K562 (cell line): Measurements from ENCODE around the gene SPATA33. TPM values are rescaled to one million over a fixed set of nuclear protein-coding genes. Genes with fewer than 3 reads are reported as not detected.
A peak's percentile ranks its signal among the peaks of the same experiment; 100 is the strongest.

Source experiments
- ATAC-seq: fragments of 200-7000 bp; cut with Tn5 transposase; 3 replicates; pipeline ENCODE4 v1.9.1; 2020; ENCODE audit warnings: moderate library complexity
- BruUV-seq: library from RNA; stranded (reverse); fragments of 400-500 nt; replicated peaks from 2 replicates; lab custom pipeline; 2021; lab: Mats Ljungman, UMichigan
- CTCF ChIA-PET: fragments of 300-600 bp; formaldehyde crosslinking; extraction: SDS; loops from one replicate; lab custom pipeline; 2021; ENCODE audit warnings: low intra/inter-chr PET ratio; lab: Yijun Ruan, JAX
- POLR2A ChIA-PET: fragments of 300-600, 350-650 bp; sonication (Branson Sonifier 250); formaldehyde crosslinking; extraction: SDS; loops from one replicate; lab custom pipeline; 2021; ENCODE audit warnings: antibody characterized with exemption, inconsistent platforms; lab: Yijun Ruan, JAX
- DNase-seq, 4 experiments: peaks; one replicate each; pipeline versions ENCODE4 v3.0.0 to v3.0.0-alpha.2; 2011 to 2018; ENCODE audit warnings: low spot score in 3 of 4, mixed read lengths in 3 of 4; ENCODE audit errors: extremely low read depth in 1 of 4
- FAIRE-seq: peaks from 2 replicates; lab custom pipeline; 2011; peaks lifted over from hg19 to GRCh38; lab: Jason Lieb, UNC
- H2AFZ ChIP-seq: 2 replicates; pipeline ENCODE4 v1.6.0; 2011; ENCODE audit warnings: low read depth, low read length, control low read depth, inconsistent platforms
- H3K27ac ChIP-seq: fragments of 200-600 bp; 3 replicates; pipeline ENCODE4 v1.8.0; 2011; ENCODE audit warnings: low read depth, mild to moderate bottlenecking, control low read depth, inconsistent platforms, low read length, moderate library complexity, mixed read lengths; ENCODE audit errors: extremely low read depth
- H3K27me3 ChIP-seq, 2 experiments: fragments of 300-600 bp in 1 of 2; 2 replicates in 1 of 2; 3 replicates in 1 of 2; pipeline versions ENCODE4 v1.6.0 to v1.8.0; 2011; ENCODE audit warnings: inconsistent platforms in 2 of 2, low read length in 2 of 2, mild to moderate bottlenecking in 1 of 2, mixed read lengths in 1 of 2, moderate library complexity in 1 of 2; ENCODE audit not compliant: control insufficient read depth in 2 of 2, insufficient read depth in 2 of 2
- H3K36me3 ChIP-seq: fragments of 300-600 bp; 3 replicates; pipeline ENCODE4 v1.8.0; 2011; ENCODE audit warnings: mild to moderate bottlenecking, low read length, inconsistent platforms; ENCODE audit not compliant: control insufficient read depth, insufficient read depth
- H3K4me1 ChIP-seq, 2 experiments: fragments of 200-600 bp in 1 of 2; replicated peaks in 1 of 2; 2 replicates in 1 of 2; 3 replicates in 1 of 2; pipeline versions ENCODE4 v1.5.1 to v1.8.0; 2011; ENCODE audit warnings: inconsistent platforms in 2 of 2, low read length in 2 of 2, mild to moderate bottlenecking in 1 of 2, mixed read lengths in 1 of 2, moderate library complexity in 1 of 2; ENCODE audit not compliant: control insufficient read depth in 2 of 2, insufficient read depth in 2 of 2
- H3K4me2 ChIP-seq: 2 replicates; pipeline ENCODE4 v1.6.1; 2011; ENCODE audit warnings: low read length, control low read depth, inconsistent platforms, mixed read lengths; ENCODE audit not compliant: insufficient read depth
- H3K4me3 ChIP-seq: fragments of 200-600 bp; sonication (generic), shearing (Covaris generic); 2 replicates; pipeline ENCODE4 v1.5.1; 2016; ENCODE audit warnings: control low read depth, inconsistent platforms
- H3K79me2 ChIP-seq: fragments of 200-600 bp; 3 replicates; pipeline ENCODE4 v1.8.0; 2011; ENCODE audit warnings: low read length, inconsistent platforms; ENCODE audit not compliant: control insufficient read depth, insufficient read depth
- H3K9ac ChIP-seq, 2 experiments: 2 replicates each; pipeline versions ENCODE4 v1.6.0 to v1.6.1; 2011; ENCODE audit warnings: low read depth in 2 of 2, low read length in 2 of 2, control low read depth in 1 of 2, inconsistent platforms in 1 of 2, mild to moderate bottlenecking in 1 of 2, mixed read lengths in 1 of 2; ENCODE audit not compliant: insufficient read depth in 1 of 2
- H3K9me1 ChIP-seq: one replicate; pipeline ENCODE4 v1.6.0; 2011; ENCODE audit warnings: inconsistent platforms, mild to moderate bottlenecking, low read length, moderate library complexity; ENCODE audit not compliant: control insufficient read depth, insufficient read depth
- H3K9me3 ChIP-seq: replicated peaks from 2 replicates; pipeline ENCODE4 v1.5.1; 2011; ENCODE audit warnings: low read depth, low read length, inconsistent platforms; ENCODE audit not compliant: control insufficient read depth, insufficient read depth
- H4K20me1 ChIP-seq: replicated peaks from 2 replicates; pipeline ENCODE4 v1.6.1; 2011; ENCODE audit warnings: low read length, inconsistent platforms, mixed read lengths; ENCODE audit not compliant: control insufficient read depth, insufficient read depth
- KDM5B ChIP-seq: fragments of 200-600 bp; sonication (generic); IDR thresholded peaks from 2 replicates; pipeline ENCODE4 v1.6.1; 2012; ENCODE audit warnings: low read depth, mild to moderate bottlenecking, moderate library complexity, low read length, control low read depth, inconsistent platforms; ENCODE audit not compliant: insufficient replicate concordance
- MCM7 ChIP-seq, 2 experiments: fragments of 450-650 bp; IDR thresholded peaks; 2 replicates each; pipeline ENCODE4 v1.6.1; 2016 to 2018
- RBM25 ChIP-seq: fragments of 200-400 bp; formaldehyde crosslinking; IDR thresholded peaks from 2 replicates; pipeline ENCODE4 v1.6.1; 2018; ENCODE audit warnings: low read length, low read depth, moderate library complexity; ENCODE audit not compliant: severe bottlenecking
- ZNF174 ChIP-seq: fragments of 250-450 bp; sonication (Bioruptor Pico); IDR thresholded peaks from 2 replicates; pipeline ENCODE4 v1.4.0; 2020; ENCODE audit warnings: mild to moderate bottlenecking
- ZNF408 ChIP-seq: fragments of 250-450 bp; sonication (Bioruptor Pico); IDR thresholded peaks from 2 replicates; pipeline ENCODE4 v1.4.0; 2020; ENCODE audit warnings: low read depth, mild to moderate bottlenecking, moderate library complexity
- WGBS: fragments of 100-300 bp; shearing (Covaris generic); methylation state at CpG from one replicate; pipeline ENCODE4 v1.1.6; 2016; ENCODE audit warnings: low coverage, mixed read lengths; ENCODE audit not compliant: insufficient coverage; ENCODE audit errors: missing lambda C conversion rate; 5-methylcytosine and 5-hydroxymethylcytosine counted together
- in situ Hi-C: fragments of 300-500 bp; cut with MboI; formaldehyde crosslinking; loops from 4 replicates; pipeline ENCODE4 v1.15.0; 2018; ENCODE audit warnings: inconsistent platforms, mixed read lengths
- intact Hi-C: fragments of 100-400 bp; cut with micrococcal nuclease; formaldehyde crosslinking; loops from 2 replicates; pipeline ENCODE4 v1.14.2; 2022
- polyA plus RNA-seq, 8 experiments: library from polyadenylated mRNA; depleted of rRNA in 4 of 8; stranded (reverse) in 5 of 8; unstranded in 3 of 8; fragments of >200 nt; fragmentation: Nextera tagmentation in 2 of 8; fragmentation: Illumina TruSeq in 1 of 8; extraction: Ambion mirVana in 2 of 8; extraction: Trizol in 1 of 8; gene quantifications; 2 replicates each; pipeline versions ENCODE4 v1.2.1 to v1.2.3, GENCODE V29; 2011 to 2014; ENCODE audit warnings: inconsistent platforms in 1 of 8, missing spikeins in 1 of 8
- total RNA-seq, 7 experiments: library from RNA; depleted of rRNA in 6 of 7; stranded (reverse); fragments of >200 nt in 6 of 7; fragmentation: Illumina TruSeq in 2 of 7; extraction: Trizol in 2 of 7; gene quantifications; 2 replicates each; pipeline versions ENCODE4 v1.2.1 to v1.2.3, GENCODE V29; 2011 to 2021; ENCODE audit warnings: low replicate concordance in 1 of 7
- TF ChIP-seq, protein P1 (sequence below): fragments of 450-650 bp; IDR thresholded peaks from 2 replicates; pipeline ENCODE4 v1.6.1; 2016; ENCODE audit warnings: antibody characterized with exemption

SPATA33 gene
- total and polyA plus RNA-seq, 9 of the 15 experiments (the other 6 are each of a cell fraction or from before 2014, with no cell fraction given), result 4.0 to 20.0 (median 11.8) TPM

DNA sequence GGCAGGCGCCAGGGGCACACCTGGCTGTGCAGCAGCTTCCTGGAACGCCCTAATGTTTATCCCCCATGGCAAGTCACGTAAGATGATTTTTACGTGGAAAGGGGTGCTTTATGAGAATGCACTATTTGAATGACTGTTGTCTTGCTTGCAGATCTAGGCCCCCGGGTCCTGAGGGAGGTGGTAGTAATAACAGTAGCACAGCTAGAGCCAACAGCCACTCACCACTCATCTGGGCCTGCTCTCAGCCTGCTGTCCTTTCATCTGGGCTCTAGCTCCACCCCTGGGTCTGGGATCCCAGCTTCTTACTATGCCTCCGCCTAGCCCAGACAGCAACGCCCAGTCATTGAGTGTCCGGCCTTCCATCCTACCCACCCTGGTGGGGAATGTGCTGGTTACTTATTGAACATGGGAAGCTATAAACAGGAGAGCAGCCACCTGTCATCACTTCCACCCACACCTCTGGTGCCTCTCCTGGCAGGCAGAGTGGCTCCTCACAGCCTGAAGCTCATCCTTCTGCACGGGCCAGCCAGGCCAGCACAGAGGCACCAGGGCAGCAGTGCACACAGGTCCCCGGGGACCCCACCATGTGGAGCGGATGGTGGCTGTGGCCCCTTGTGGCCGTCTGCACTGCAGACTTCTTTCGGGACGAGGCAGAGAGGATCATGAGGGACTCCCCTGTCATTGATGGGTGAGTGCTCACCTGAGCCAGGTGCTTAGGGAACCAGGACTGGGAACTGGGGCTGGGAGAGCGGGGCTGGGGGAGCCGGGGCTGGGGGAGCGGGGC, 27.6 kb upstream of the SPATA33 start:
- no peaks in the 10 kb centered on the region for H3K9me1 ChIP-seq
- no peaks in the 10 kb centered on the region for H3K79me2 ChIP-seq
- no peak overlapping the region for H3K4me3 ChIP-seq
- H3K36me3 ChIP-seq, result no peaks in the 10 kb centered on the region
- no peak overlapping the region for H3K27ac ChIP-seq
- peaks cover 0 to 21% of the 10 kb centered on the region in 2 experiments; a peak in 2 of 5 replicates for H3K4me1 ChIP-seq
- TF ChIP-seq KDM5B (no peak), ZNF408 (CRISPR knock-in tag) (no peak), ZNF174 (CRISPR knock-in tag) (no peak), MCM7 (IDR thresholded peaks at IDR 0.05) (no peak), RBM25 (no peak)
- TF ChIP-seq, protein P1, sequence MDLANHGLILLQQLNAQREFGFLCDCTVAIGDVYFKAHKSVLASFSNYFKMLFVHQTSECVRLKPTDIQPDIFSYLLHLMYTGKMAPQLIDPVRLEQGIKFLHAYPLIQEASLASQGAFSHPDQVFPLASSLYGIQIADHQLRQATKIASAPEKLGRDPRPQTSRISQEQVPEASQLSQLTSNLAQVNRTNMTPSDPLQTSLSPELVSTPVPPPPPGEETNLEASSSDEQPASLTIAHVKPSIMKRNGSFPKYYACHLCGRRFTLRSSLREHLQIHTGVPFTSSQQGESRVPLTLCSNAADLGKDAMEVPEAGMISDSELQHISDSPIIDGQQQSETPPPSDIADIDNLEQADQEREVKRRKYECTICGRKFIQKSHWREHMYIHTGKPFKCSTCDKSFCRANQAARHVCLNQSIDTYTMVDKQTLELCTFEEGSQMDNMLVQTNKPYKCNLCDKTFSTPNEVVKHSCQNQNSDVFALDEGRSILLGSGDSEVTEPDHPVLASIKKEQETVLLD, result no peak
- intact Hi-C loops (no loop called here), in situ Hi-C loops (no loop called here)
- no peak overlapping the region for H3K4me2 ChIP-seq
- DNase-seq (no peak), FAIRE-seq (no peak), ATAC-seq (peak; percentile 55)
- ChIA-PET CTCF (no interaction called here), POLR2A (interaction anchor here (0.6 to 1.5 kb wide), 6 partner anchors 8 to 347 kb away, joined by 3 to 5 read pairs (median 4); partner anchors contain the start of gene CHMP1A)
- H3K9me3 ChIP-seq, result no peaks in the 10 kb centered on the region
- no peak overlapping the region for H3K9ac ChIP-seq
- H4K20me1 ChIP-seq, result no peaks in the 10 kb centered on the region
- WGBS, result 20% methylated on average over 13 of the region's 17 CpGs
- no TSS peak for BruUV-seq
- no peak overlapping the region for H2AFZ ChIP-seq
- H3K27me3 ChIP-seq, result peaks cover 28 to 64% of the 10 kb centered on the region in 2 experiments
